Measurements from ENCODE around the gene TP73. TPM values are rescaled to one million over a fixed set of nuclear protein-coding genes. Genes with fewer than 3 reads are reported as not detected.

Gene TP73
- total and polyA plus RNA-seq, 9 donors: 0.52 to 2.5 (median 1.2) TPM

- Histone ChIP-seq H3K4me3 (ENCODE audit: low read length) (no peak overlapping the region), H3K9me3 (replicated peaks; ENCODE audit: control insufficient read depth, low read depth, low read length) (no peaks in the 10 kb centered on the region), H3K4me1 (ENCODE audit: control insufficient read depth, insufficient read depth, low read length) (peaks cover 8% of the 10 kb centered on the region), H3K27me3 (ENCODE audit: control insufficient read depth, insufficient read depth, low read length) (no peaks in the 10 kb centered on the region), H3K27ac (ENCODE audit: low read length) (no peak overlapping the region), H3K36me3 (ENCODE audit: control insufficient read depth, insufficient read depth, low read length) (peaks cover 69% of the 10 kb centered on the region)
- no peak for DNase-seq
- WGBS (ENCODE audit: insufficient coverage): 93% methylated on average over 11 of the region's 14 CpGs
Measured at GRCh38 chr1:3636080-3636479, 16.2 kb upstream of the TP73 start.

GRCh38 chr1:3636531-3636930 is 15.8 kb upstream of the TP73 start:
- DNase-seq: no peak
- H3K27me3 ChIP-seq (ENCODE audit: control insufficient read depth, insufficient read depth, low read length): no peaks in the 10 kb centered on the region
- peaks cover 69% of the 10 kb centered on the region for H3K36me3 ChIP-seq (ENCODE audit: control insufficient read depth, insufficient read depth, low read length)
- H3K4me1 ChIP-seq (ENCODE audit: control insufficient read depth, insufficient read depth, low read length): peaks cover 8% of the 10 kb centered on the region
- WGBS (ENCODE audit: insufficient coverage): 97% methylated on average over 11 of the region's 11 CpGs
- no peak overlapping the region for H3K27ac ChIP-seq (ENCODE audit: low read length)
- H3K9me3 ChIP-seq (replicated peaks; ENCODE audit: control insufficient read depth, low read depth, low read length): no peaks in the 10 kb centered on the region
- no peak overlapping the region for H3K4me3 ChIP-seq (ENCODE audit: low read length)

- WGBS (ENCODE audit: insufficient coverage): 88% methylated on average over 12 of the region's 12 CpGs
- Histone ChIP-seq H3K27me3 (ENCODE audit: control insufficient read depth, insufficient read depth, low read length) (no peaks in the 10 kb centered on the region), H3K36me3 (ENCODE audit: control insufficient read depth, insufficient read depth, low read length) (peaks cover 59% of the 10 kb centered on the region), H3K4me1 (ENCODE audit: control insufficient read depth, insufficient read depth, low read length) (peaks cover 8% of the 10 kb centered on the region), H3K4me3 (ENCODE audit: low read length) (no peak overlapping the region), H3K27ac (ENCODE audit: low read length) (no peak overlapping the region), H3K9me3 (replicated peaks; ENCODE audit: control insufficient read depth, low read depth, low read length) (no peaks in the 10 kb centered on the region)
- DNase-seq: no peak
Measured at GRCh38 chr1:3638027-3638426, 14.3 kb upstream of the TP73 start.

GRCh38 chr1:3638676-3639075 is 13.6 kb upstream of the TP73 start:
- Histone ChIP-seq H3K4me3 (ENCODE audit: low read length) (no peak overlapping the region), H3K27me3 (ENCODE audit: control insufficient read depth, insufficient read depth, low read length) (no peaks in the 10 kb centered on the region), H3K4me1 (ENCODE audit: control insufficient read depth, insufficient read depth, low read length) (peaks cover 2% of the 10 kb centered on the region), H3K36me3 (ENCODE audit: control insufficient read depth, insufficient read depth, low read length) (peaks cover 58% of the 10 kb centered on the region), H3K9me3 (replicated peaks; ENCODE audit: control insufficient read depth, low read depth, low read length) (no peaks in the 10 kb centered on the region), H3K27ac (ENCODE audit: low read length) (no peak overlapping the region)
- WGBS (ENCODE audit: insufficient coverage): 58% methylated on average over 4 of the region's 15 CpGs
- no peak for DNase-seq

GRCh38 chr1:3639397-3639911 is 12.9 kb upstream of the TP73 start:
- no peaks in the 10 kb centered on the region for H3K4me1 ChIP-seq (ENCODE audit: control insufficient read depth, insufficient read depth, low read length)
- H3K27me3 ChIP-seq (ENCODE audit: control insufficient read depth, insufficient read depth, low read length): no peaks in the 10 kb centered on the region
- DNase-seq: no peak
- no peak overlapping the region for H3K27ac ChIP-seq (ENCODE audit: low read length)
- 88% methylated on average over 19 of the region's 23 CpGs for WGBS (ENCODE audit: insufficient coverage)
- peaks cover 54% of the 10 kb centered on the region for H3K36me3 ChIP-seq (ENCODE audit: control insufficient read depth, insufficient read depth, low read length)
- no peaks in the 10 kb centered on the region for H3K9me3 ChIP-seq (replicated peaks; ENCODE audit: control insufficient read depth, low read depth, low read length)
- H3K4me3 ChIP-seq (ENCODE audit: low read length): no peak overlapping the region

- no peaks in the 10 kb centered on the region for H3K4me1 ChIP-seq (ENCODE audit: control insufficient read depth, insufficient read depth, low read length)
- no peaks in the 10 kb centered on the region for H3K9me3 ChIP-seq (replicated peaks; ENCODE audit: control insufficient read depth, low read depth, low read length)
- DNase-seq: no peak
- peaks cover 50% of the 10 kb centered on the region for H3K36me3 ChIP-seq (ENCODE audit: control insufficient read depth, insufficient read depth, low read length)
- H3K27me3 ChIP-seq (ENCODE audit: control insufficient read depth, insufficient read depth, low read length): no peaks in the 10 kb centered on the region
- 88% methylated on average over 35 of the region's 36 CpGs for WGBS (ENCODE audit: insufficient coverage)
- H3K4me3 ChIP-seq (ENCODE audit: low read length): no peak overlapping the region
- H3K27ac ChIP-seq (ENCODE audit: low read length): no peak overlapping the region
Measured at GRCh38 chr1:3640121-3640837, 12.0 kb upstream of the TP73 start.

GRCh38 chr1:3641046-3641760 is 11.1 kb upstream of the TP73 start:
- Histone ChIP-seq H3K36me3 (ENCODE audit: control insufficient read depth, insufficient read depth, low read length) (peaks cover 47% of the 10 kb centered on the region), H3K27ac (ENCODE audit: low read length) (no peak overlapping the region), H3K9me3 (replicated peaks; ENCODE audit: control insufficient read depth, low read depth, low read length) (no peaks in the 10 kb centered on the region), H3K4me3 (ENCODE audit: low read length) (no peak overlapping the region), H3K4me1 (ENCODE audit: control insufficient read depth, insufficient read depth, low read length) (no peaks in the 10 kb centered on the region), H3K27me3 (ENCODE audit: control insufficient read depth, insufficient read depth, low read length) (no peaks in the 10 kb centered on the region)
- 92% methylated on average over 10 of the region's 26 CpGs for WGBS (ENCODE audit: insufficient coverage)
- no peak for DNase-seq

GRCh38 chr1:3641816-3642215 is 10.5 kb upstream of the TP73 start:
- Histone ChIP-seq H3K27me3 (ENCODE audit: control insufficient read depth, insufficient read depth, low read length) (no peaks in the 10 kb centered on the region), H3K4me3 (ENCODE audit: low read length) (no peak overlapping the region), H3K9me3 (replicated peaks; ENCODE audit: control insufficient read depth, low read depth, low read length) (no peaks in the 10 kb centered on the region), H3K27ac (ENCODE audit: low read length) (no peak overlapping the region), H3K4me1 (ENCODE audit: control insufficient read depth, insufficient read depth, low read length) (no peaks in the 10 kb centered on the region), H3K36me3 (ENCODE audit: control insufficient read depth, insufficient read depth, low read length) (peaks cover 45% of the 10 kb centered on the region)
- no CpG with 5 or more reads among the region's 11 CpGs for WGBS (ENCODE audit: insufficient coverage)
- DNase-seq: no peak

GRCh38 chr1:3642919-3643675 is 9.2 kb upstream of the TP73 start:
- DNase-seq: no peak
- Histone ChIP-seq H3K4me3 (ENCODE audit: low read length) (no peak overlapping the region), H3K27ac (ENCODE audit: low read length) (no peak overlapping the region), H3K27me3 (ENCODE audit: control insufficient read depth, insufficient read depth, low read length) (no peaks in the 10 kb centered on the region), H3K4me1 (ENCODE audit: control insufficient read depth, insufficient read depth, low read length) (no peaks in the 10 kb centered on the region), H3K36me3 (ENCODE audit: control insufficient read depth, insufficient read depth, low read length) (peaks cover 40% of the 10 kb centered on the region), H3K9me3 (replicated peaks; ENCODE audit: control insufficient read depth, low read depth, low read length) (no peaks in the 10 kb centered on the region)
- WGBS (ENCODE audit: insufficient coverage): 80% methylated on average over 26 of the region's 43 CpGs

GRCh38 chr1:3644273-3644672 is 8.0 kb upstream of the TP73 start:
- Histone ChIP-seq H3K4me1 (ENCODE audit: control insufficient read depth, insufficient read depth, low read length) (peaks cover 3% of the 10 kb centered on the region), H3K36me3 (ENCODE audit: control insufficient read depth, insufficient read depth, low read length) (peaks cover 32% of the 10 kb centered on the region), H3K9me3 (replicated peaks; ENCODE audit: control insufficient read depth, low read depth, low read length) (no peaks in the 10 kb centered on the region), H3K27me3 (ENCODE audit: control insufficient read depth, insufficient read depth, low read length) (no peaks in the 10 kb centered on the region), H3K4me3 (ENCODE audit: low read length) (no peak overlapping the region), H3K27ac (ENCODE audit: low read length) (no peak overlapping the region)
- 91% methylated on average over 17 of the region's 25 CpGs for WGBS (ENCODE audit: insufficient coverage)
- DNase-seq: no peak

Measured in muscle of leg (tissue), 11 donors.